H9 (cell line): ENCODE measurements around the gene F8. TPM values are rescaled to one million over a fixed set of nuclear protein-coding genes. Genes with fewer than 3 reads are reported as not detected.

ENCODE experiments used
- DNase-seq: peaks from one replicate; pipeline ENCODE4 v3.0.0-alpha.2; 2017
- H2AFZ ChIP-seq: one replicate; pipeline ENCODE4 v1.6.1; 2013; ENCODE audit warnings: mild to moderate bottlenecking, low read length, control low read depth, moderate library complexity
- H2AK5ac ChIP-seq: 2 replicates; pipeline ENCODE4 v1.6.1; 2013; ENCODE audit warnings: low read length, control low read depth, mixed read lengths; ENCODE audit not compliant: insufficient read length
- H2BK120ac ChIP-seq: one replicate; pipeline ENCODE4 v1.6.1; 2013; ENCODE audit warnings: low read depth, mild to moderate bottlenecking, low read length, control low read depth, inconsistent platforms; ENCODE audit not compliant: poor library complexity, severe bottlenecking
- H2BK12ac ChIP-seq: 2 replicates; pipeline ENCODE4 v1.6.1; 2013; ENCODE audit warnings: low read length, control low read depth, mixed read lengths, low read depth; ENCODE audit not compliant: insufficient read length
- H2BK15ac ChIP-seq: 2 replicates; pipeline ENCODE4 v1.6.1; 2013; ENCODE audit warnings: low read depth, low read length, control low read depth
- H2BK20ac ChIP-seq: one replicate; pipeline ENCODE4 v1.6.1; 2013; ENCODE audit warnings: low read depth, mild to moderate bottlenecking, low read length, control low read depth, inconsistent platforms; ENCODE audit not compliant: poor library complexity, severe bottlenecking
- H2BK5ac ChIP-seq: 2 replicates; pipeline ENCODE4 v1.6.1; 2013; ENCODE audit warnings: low read length, control low read depth, mixed read lengths; ENCODE audit not compliant: insufficient read length
- H3K14ac ChIP-seq: 2 replicates; pipeline ENCODE4 v1.6.1; 2013; ENCODE audit warnings: low read length, control low read depth; ENCODE audit not compliant: insufficient read depth
- H3K18ac ChIP-seq: 2 replicates; pipeline ENCODE4 v1.6.1; 2013; ENCODE audit warnings: low read depth, mild to moderate bottlenecking, mixed read lengths, low read length, control low read depth; ENCODE audit not compliant: insufficient read length
- H3K23ac ChIP-seq: 2 replicates; pipeline ENCODE4 v1.6.1; 2013; ENCODE audit warnings: low read length, control low read depth, mixed read lengths, low read depth; ENCODE audit not compliant: insufficient read length
- H3K23me2 ChIP-seq: 2 replicates; pipeline ENCODE4 v1.6.1; 2013; ENCODE audit warnings: low read depth, mild to moderate bottlenecking, mixed read lengths, low read length, control low read depth; ENCODE audit not compliant: insufficient read length, poor library complexity, severe bottlenecking
- H3K27ac ChIP-seq: 2 replicates; pipeline ENCODE4 v1.5.1; 2013; ENCODE audit warnings: low read length, control low read depth, mixed read lengths, low read depth; ENCODE audit not compliant: insufficient read length
- H3K27me3 ChIP-seq: 2 replicates; pipeline ENCODE4 v1.6.1; 2013; ENCODE audit warnings: low read length, control low read depth, inconsistent platforms; ENCODE audit not compliant: insufficient read depth
- H3K4ac ChIP-seq: 2 replicates; pipeline ENCODE4 v1.6.1; 2013; ENCODE audit warnings: low read depth, mild to moderate bottlenecking, control low read depth, inconsistent platforms, low read length, moderate library complexity
- H3K4me1 ChIP-seq: 2 replicates; pipeline ENCODE4 v1.6.1; 2013; ENCODE audit warnings: low read length, control low read depth, inconsistent platforms; ENCODE audit not compliant: insufficient read depth
- H3K4me2 ChIP-seq: 2 replicates; pipeline ENCODE4 v1.6.1; 2013; ENCODE audit warnings: low read length, control low read depth, mixed read lengths; ENCODE audit not compliant: insufficient read length, insufficient read depth
- H3K56ac ChIP-seq: 2 replicates; pipeline ENCODE4 v1.6.1; 2013; ENCODE audit warnings: low read depth, mild to moderate bottlenecking, mixed read lengths, low read length, control low read depth; ENCODE audit not compliant: insufficient read length
- H3K79me1 ChIP-seq: 2 replicates; pipeline ENCODE4 v1.6.1; 2013; ENCODE audit warnings: low read depth, mild to moderate bottlenecking, moderate library complexity, low read length, control low read depth, inconsistent platforms; ENCODE audit not compliant: insufficient read depth, poor library complexity, severe bottlenecking
- H3K79me2 ChIP-seq: 2 replicates; pipeline ENCODE4 v1.6.1; 2013; ENCODE audit warnings: low read length, control low read depth, inconsistent platforms; ENCODE audit not compliant: insufficient read depth
- H3K9ac ChIP-seq: 2 replicates; pipeline ENCODE4 v1.6.1; 2013; ENCODE audit warnings: low read length, control low read depth, mixed read lengths; ENCODE audit not compliant: insufficient read length; ENCODE audit errors: extremely low read depth
- H3K9me3 ChIP-seq: one replicate; pipeline ENCODE4 v1.6.1; 2013; ENCODE audit warnings: low read depth, low read length, inconsistent platforms; ENCODE audit not compliant: control insufficient read depth
- H3T11ph ChIP-seq: one replicate; pipeline ENCODE4 v1.6.1; 2013; ENCODE audit warnings: mild to moderate bottlenecking, low read length, control low read depth, inconsistent platforms
- H4K20me1 ChIP-seq: one replicate; pipeline ENCODE4 v1.6.1; 2013; ENCODE audit not compliant: control insufficient read depth, insufficient read length, insufficient read depth
- H4K5ac ChIP-seq: 2 replicates; pipeline ENCODE4 v1.6.1; 2013; ENCODE audit warnings: low read depth, mild to moderate bottlenecking, mixed read lengths, low read length, control low read depth; ENCODE audit not compliant: insufficient read length
- H4K8ac ChIP-seq: replicated peaks from 2 replicates; pipeline ENCODE4 v1.6.1; 2013; ENCODE audit warnings: low read length, control low read depth, mixed read lengths, low read depth; ENCODE audit not compliant: insufficient read length
- H4K91ac ChIP-seq: 2 replicates; pipeline ENCODE4 v1.6.1; 2013; ENCODE audit warnings: low read depth, mild to moderate bottlenecking, moderate library complexity, mixed read lengths, low read length, control low read depth; ENCODE audit not compliant: insufficient read length
- H3K27ac Mint-ChIP-seq, 3 experiments: 2 replicates in 2 of 3; 3 replicates in 1 of 3; pipeline ENCODE4 v1.8.0; 2020 to 2021; ENCODE audit warnings: mixed read lengths in 3 of 3, mild to moderate bottlenecking in 1 of 3, moderate library complexity in 1 of 3
- H3K27me3 Mint-ChIP-seq: 2 replicates; pipeline ENCODE4 v1.8.0; 2021; ENCODE audit warnings: low read depth, mild to moderate bottlenecking, moderate library complexity, mixed read lengths
- H3K36me3 Mint-ChIP-seq, 3 experiments: 2 replicates in 2 of 3; 3 replicates in 1 of 3; pipeline ENCODE4 v1.8.0; 2020 to 2021; ENCODE audit warnings: low read depth in 3 of 3, mixed read lengths in 3 of 3; ENCODE audit not compliant: insufficient read depth in 1 of 3
- H3K4me1 Mint-ChIP-seq, 2 experiments: 2 replicates each; pipeline ENCODE4 v1.8.0; 2020; ENCODE audit warnings: mixed read lengths in 2 of 2
- H3K4me3 Mint-ChIP-seq, 2 experiments: 2 replicates in 1 of 2; 3 replicates in 1 of 2; pipeline ENCODE4 v1.8.0; 2020 to 2021; ENCODE audit warnings: mild to moderate bottlenecking in 2 of 2, mixed read lengths in 2 of 2, moderate library complexity in 1 of 2
- H3K9me3 Mint-ChIP-seq, 2 experiments: 2 replicates in 1 of 2; 3 replicates in 1 of 2; pipeline ENCODE4 v1.8.0; 2020; ENCODE audit warnings: mild to moderate bottlenecking in 2 of 2, mixed read lengths in 2 of 2, moderate library complexity in 1 of 2
- WGBS: extraction: QIAGEN DNeasy Blood & Tissue Kit; methylation state at CpG from one replicate; pipeline ENCODE4 v1.1.7; 2013; ENCODE audit warnings: missing lambda C conversion rate, low lambda C conversion rate, mixed read lengths; ENCODE audit not compliant: insufficient read length; ENCODE audit errors: extremely low coverage; 5-methylcytosine and 5-hydroxymethylcytosine counted together
- total RNA-seq: library from RNA; stranded (reverse); gene quantifications from 2 replicates; pipeline ENCODE4 v1.2.1, GENCODE V29; 2021
- TF ChIP-seq, protein P1 (sequence below): fragments of 200-600 bp; sonication (generic); conservative IDR thresholded peaks from 3 replicates; pipeline ENCODE4 v1.8.0; 2021; ENCODE audit warnings: antibody characterized with exemption, mild to moderate bottlenecking

Gene F8
- total RNA-seq, 1 experiment from 2014 or later: 3.1 TPM

DNA sequence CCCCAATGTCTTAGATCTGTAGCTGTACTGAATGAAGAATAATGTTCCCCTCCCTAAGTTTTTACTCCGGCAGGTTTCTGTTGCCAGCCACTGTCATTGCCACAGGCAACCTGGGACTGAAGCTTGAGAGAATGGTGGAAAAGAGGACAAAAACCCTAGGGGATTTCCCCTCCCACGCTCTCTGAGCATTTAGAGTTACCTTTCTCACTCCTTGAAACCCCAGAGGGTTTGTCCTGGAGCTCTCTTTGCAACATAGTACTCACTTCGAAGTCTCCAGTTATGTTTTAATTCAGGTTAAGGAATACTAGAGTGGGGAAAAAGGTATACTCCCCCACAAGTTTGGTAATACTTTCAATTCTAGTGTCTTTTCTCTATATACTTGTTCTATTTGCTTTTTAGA lies 31.5 kb downstream of the F8 start:
- Histone ChIP-seq H3K27ac (no peak overlapping the region), H3T11ph (no peak overlapping the region), H3K14ac (no peak overlapping the region), H3K79me2 (no peaks in the 10 kb centered on the region), H2BK12ac (no peak overlapping the region), H3K27me3 (no peaks in the 10 kb centered on the region), H3K18ac (no peak overlapping the region), H4K91ac (no peak overlapping the region), H3K23me2 (no peaks in the 10 kb centered on the region), H3K4ac (no peak overlapping the region), H3K4me1 (no peaks in the 10 kb centered on the region), H4K8ac (no peak overlapping the region), H4K20me1 (no peaks in the 10 kb centered on the region), H2BK5ac (no peak overlapping the region), H3K4me2 (no peak overlapping the region), H3K9ac (no peak overlapping the region), H2BK15ac (no peak overlapping the region), H2AK5ac (no peak overlapping the region), H3K23ac (no peak overlapping the region), H3K79me1 (no peaks in the 10 kb centered on the region), H4K5ac (no peak overlapping the region), H2AFZ (no peak overlapping the region), H3K9me3 (peaks cover 40% of the 10 kb centered on the region), H2BK120ac (no peak overlapping the region), H3K56ac (no peak overlapping the region), H2BK20ac (no peak overlapping the region)
- no peak overlapping the region for H3K4me3 Mint-ChIP-seq
- no CpG with 5 or more reads among the region's 3 CpGs for WGBS
- peaks cover 51 to 54% of the 10 kb centered on the region in 2 experiments for H3K9me3 Mint-ChIP-seq
- H3K36me3 Mint-ChIP-seq: peaks cover 0 to 3% (median 0%) of the 10 kb centered on the region in 3 experiments; a peak in 1 of 7 replicates
- no peak overlapping the region for H3K27ac Mint-ChIP-seq
- DNase-seq: no peak
- TF ChIP-seq, protein P1, sequence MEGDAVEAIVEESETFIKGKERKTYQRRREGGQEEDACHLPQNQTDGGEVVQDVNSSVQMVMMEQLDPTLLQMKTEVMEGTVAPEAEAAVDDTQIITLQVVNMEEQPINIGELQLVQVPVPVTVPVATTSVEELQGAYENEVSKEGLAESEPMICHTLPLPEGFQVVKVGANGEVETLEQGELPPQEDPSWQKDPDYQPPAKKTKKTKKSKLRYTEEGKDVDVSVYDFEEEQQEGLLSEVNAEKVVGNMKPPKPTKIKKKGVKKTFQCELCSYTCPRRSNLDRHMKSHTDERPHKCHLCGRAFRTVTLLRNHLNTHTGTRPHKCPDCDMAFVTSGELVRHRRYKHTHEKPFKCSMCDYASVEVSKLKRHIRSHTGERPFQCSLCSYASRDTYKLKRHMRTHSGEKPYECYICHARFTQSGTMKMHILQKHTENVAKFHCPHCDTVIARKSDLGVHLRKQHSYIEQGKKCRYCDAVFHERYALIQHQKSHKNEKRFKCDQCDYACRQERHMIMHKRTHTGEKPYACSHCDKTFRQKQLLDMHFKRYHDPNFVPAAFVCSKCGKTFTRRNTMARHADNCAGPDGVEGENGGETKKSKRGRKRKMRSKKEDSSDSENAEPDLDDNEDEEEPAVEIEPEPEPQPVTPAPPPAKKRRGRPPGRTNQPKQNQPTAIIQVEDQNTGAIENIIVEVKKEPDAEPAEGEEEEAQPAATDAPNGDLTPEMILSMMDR: no peak
- H3K4me1 Mint-ChIP-seq: no peaks in the 10 kb centered on the region
- no peaks in the 10 kb centered on the region for H3K27me3 Mint-ChIP-seq
